Mesendoderm (in vitro differentiated cells): ENCODE data around the gene ACP4.

Source experiments
- DNase-seq: peaks from one replicate; pipeline ENCODE4 v3.0.0; 2013
- H2AK5ac ChIP-seq: 2 replicates; pipeline ENCODE4 v1.6.1; 2013; ENCODE audit warnings: low read length, inconsistent platforms
- H2BK120ac ChIP-seq: 2 replicates; pipeline ENCODE4 v1.6.1; 2013; ENCODE audit warnings: low read depth, mild to moderate bottlenecking, low read length, moderate library complexity, mixed read lengths
- H2BK15ac ChIP-seq: replicated peaks from 2 replicates; pipeline ENCODE4 v1.6.1; 2013; ENCODE audit warnings: low read depth, mild to moderate bottlenecking, moderate library complexity
- H2BK5ac ChIP-seq: 2 replicates; pipeline ENCODE4 v1.6.1; 2013; ENCODE audit warnings: low read length, inconsistent platforms
- H3K18ac ChIP-seq: 2 replicates; pipeline ENCODE4 v1.6.1; 2013; ENCODE audit warnings: mild to moderate bottlenecking, low read length, mixed read lengths
- H3K23ac ChIP-seq: one replicate; pipeline ENCODE4 v1.6.1; 2013; ENCODE audit warnings: low read length
- H3K27ac ChIP-seq: 2 replicates; pipeline ENCODE4 v1.5.1; 2013; ENCODE audit warnings: low read depth, mild to moderate bottlenecking, inconsistent platforms, low read length, moderate library complexity
- H3K27me3 ChIP-seq: 2 replicates; pipeline ENCODE4 v1.6.1; 2013; ENCODE audit warnings: low read length, control low read depth, mild to moderate bottlenecking, inconsistent platforms; ENCODE audit not compliant: insufficient read depth, poor library complexity
- H3K36me3 ChIP-seq: 2 replicates; pipeline ENCODE4 v1.6.1; 2013; ENCODE audit warnings: low read length, inconsistent platforms; ENCODE audit not compliant: control insufficient read depth, insufficient read depth
- H3K4ac ChIP-seq: one replicate; pipeline ENCODE4 v1.6.1; 2013; ENCODE audit warnings: low read depth, mild to moderate bottlenecking, low read length, moderate library complexity
- H3K4me1 ChIP-seq: 2 replicates; pipeline ENCODE4 v1.6.1; 2013; ENCODE audit warnings: low read depth, low read length, inconsistent platforms; ENCODE audit not compliant: control insufficient read depth
- H3K4me2 ChIP-seq: 2 replicates; pipeline ENCODE4 v1.6.1; 2013; ENCODE audit warnings: low read length
- H3K4me3 ChIP-seq: 2 replicates; pipeline ENCODE4 v1.5.1; 2013; ENCODE audit warnings: mild to moderate bottlenecking, low read length
- H3K56ac ChIP-seq: one replicate; pipeline ENCODE4 v1.6.1; 2013; ENCODE audit warnings: low read length
- H3K79me1 ChIP-seq: 2 replicates; pipeline ENCODE4 v1.6.1; 2013; ENCODE audit warnings: low read length, inconsistent platforms
- H3K79me2 ChIP-seq: 2 replicates; pipeline ENCODE4 v1.6.1; 2013; ENCODE audit warnings: mild to moderate bottlenecking, low read length; ENCODE audit not compliant: control insufficient read depth, insufficient read depth
- H3K9ac ChIP-seq: 2 replicates; pipeline ENCODE4 v1.6.1; 2013; ENCODE audit warnings: low read length, inconsistent platforms
- H4K5ac ChIP-seq: one replicate; pipeline ENCODE4 v1.6.1; 2013; ENCODE audit warnings: low read length
- H4K8ac ChIP-seq: one replicate; pipeline ENCODE4 v1.6.1; 2013; ENCODE audit warnings: low read depth, mild to moderate bottlenecking, control low read depth, low read length, moderate library complexity
- WGBS: extraction: QIAGEN DNeasy Blood & Tissue Kit; methylation state at CpG from one replicate; pipeline ENCODE4 v1.1.7; 2013; ENCODE audit warnings: low lambda C conversion rate, missing lambda C conversion rate; ENCODE audit not compliant: insufficient coverage; ENCODE audit errors: extremely low coverage; 5-methylcytosine and 5-hydroxymethylcytosine counted together

The ACP4 gene

DNA sequence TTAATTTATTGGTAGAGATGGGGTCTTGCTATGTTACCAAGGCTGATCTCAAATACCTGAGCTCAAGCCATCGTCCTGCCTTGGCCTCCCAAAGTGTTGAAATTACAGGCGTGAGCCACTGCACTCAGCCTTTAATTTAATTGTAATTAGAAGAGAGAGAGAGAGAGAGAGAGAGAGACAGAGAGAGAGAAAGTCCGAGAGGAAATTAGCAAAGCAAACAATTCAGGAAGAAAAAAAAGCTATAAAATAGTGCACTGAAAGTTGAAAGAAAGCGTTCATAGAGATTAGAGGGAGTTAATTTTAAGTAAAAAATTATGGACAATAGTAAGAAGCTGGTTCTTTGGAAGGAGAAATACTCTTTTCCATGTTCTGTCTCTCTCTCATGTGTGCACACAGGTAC is 13.0 kb upstream of the ACP4 start:
- Histone ChIP-seq H3K56ac (no peak overlapping the region), H3K79me2 (no peaks in the 10 kb centered on the region), H4K5ac (no peak overlapping the region), H3K27me3 (peaks cover 5% of the 10 kb centered on the region), H3K4me3 (no peak overlapping the region), H3K23ac (no peak overlapping the region), H3K18ac (no peak overlapping the region), H3K79me1 (no peaks in the 10 kb centered on the region), H2AK5ac (no peak overlapping the region), H3K36me3 (no peaks in the 10 kb centered on the region), H2BK15ac (no peak overlapping the region), H3K4me2 (no peak overlapping the region), H3K4ac (no peak overlapping the region), H4K8ac (no peak overlapping the region), H2BK5ac (no peak overlapping the region), H3K4me1 (no peaks in the 10 kb centered on the region), H3K27ac (no peak overlapping the region), H3K9ac (no peak overlapping the region), H2BK120ac (no peak overlapping the region)
- WGBS = no CpG with 5 or more reads among the region's 4 CpGs
- DNase-seq = no peak

DNA sequence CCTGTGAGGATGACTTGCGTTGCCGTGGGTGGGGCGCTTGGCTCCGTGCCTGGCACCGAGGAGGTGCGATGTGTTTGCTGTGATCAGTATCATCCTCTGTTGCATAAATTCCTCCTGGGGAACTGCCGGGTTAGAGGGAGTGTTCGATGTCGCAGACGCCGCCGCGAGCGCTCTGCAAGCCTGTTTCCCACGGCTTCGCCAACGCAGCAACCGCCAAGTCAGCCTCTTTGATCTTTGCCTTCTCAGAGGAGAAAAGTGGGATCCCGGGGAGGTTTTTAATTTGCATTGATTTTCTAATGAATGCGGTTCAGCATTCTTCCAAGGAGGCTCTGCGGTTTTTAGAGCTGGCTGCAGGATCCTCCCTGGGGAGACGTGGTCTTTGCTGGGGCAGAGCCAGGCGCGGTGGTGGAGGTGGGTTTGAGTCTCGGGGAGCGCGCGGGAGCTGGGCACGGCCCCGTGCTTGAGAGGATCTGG is 12.3 kb upstream of the ACP4 start:
- H3K4ac ChIP-seq = no peak overlapping the region
- peak overlapping the region; percentile 80 for H3K23ac ChIP-seq
- DNase-seq = peak; percentile 81
- H4K8ac ChIP-seq = no peak overlapping the region
- no peak overlapping the region for H3K18ac ChIP-seq
- no peak overlapping the region for H4K5ac ChIP-seq
- WGBS = no CpG with 5 or more reads among the region's 30 CpGs
- no peaks in the 10 kb centered on the region for H3K79me2 ChIP-seq
- H3K4me3 ChIP-seq = no peak overlapping the region
- H2BK5ac ChIP-seq = no peak overlapping the region
- no peaks in the 10 kb centered on the region for H3K79me1 ChIP-seq
- H3K9ac ChIP-seq = no peak overlapping the region
- H2AK5ac ChIP-seq = no peak overlapping the region
- no peak overlapping the region for H2BK120ac ChIP-seq
- no peak overlapping the region for H2BK15ac ChIP-seq
- H3K4me2 ChIP-seq = no peak overlapping the region
- H3K27ac ChIP-seq = no peak overlapping the region
- peak overlapping the region; percentile 15 for H3K56ac ChIP-seq
- H3K36me3 ChIP-seq = no peaks in the 10 kb centered on the region
- H3K4me1 ChIP-seq = no peaks in the 10 kb centered on the region
- peaks cover 5% of the 10 kb centered on the region for H3K27me3 ChIP-seq

DNA sequence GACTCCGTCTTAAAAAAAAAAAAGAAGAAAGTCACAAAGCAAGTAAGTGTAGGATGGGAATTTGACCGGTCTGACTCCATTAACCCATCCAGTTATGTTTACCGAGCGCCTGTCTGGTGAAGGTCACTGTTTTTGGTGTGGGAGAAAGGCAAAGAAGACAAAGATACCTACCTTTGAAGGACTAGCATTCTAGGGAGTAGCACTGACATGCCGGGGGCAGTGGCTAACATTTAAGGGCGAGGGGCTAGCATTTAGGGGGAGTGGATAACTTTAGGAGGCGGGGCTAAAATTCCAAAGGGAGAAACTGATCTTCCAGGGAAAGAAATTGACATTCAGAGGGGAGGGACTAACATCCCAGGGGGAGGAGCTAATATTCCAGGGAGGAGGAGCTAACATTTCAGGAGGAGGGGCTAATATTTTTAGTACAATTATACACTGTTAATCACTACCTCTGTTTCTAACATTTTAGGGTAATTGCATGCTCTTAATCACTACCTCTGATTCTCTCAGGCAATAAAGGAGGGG is 11.2 kb upstream of the ACP4 start:
- WGBS = no CpG with 5 or more reads among the region's 7 CpGs
- no peak overlapping the region for H2BK15ac ChIP-seq
- no peaks in the 10 kb centered on the region for H3K36me3 ChIP-seq

DNA sequence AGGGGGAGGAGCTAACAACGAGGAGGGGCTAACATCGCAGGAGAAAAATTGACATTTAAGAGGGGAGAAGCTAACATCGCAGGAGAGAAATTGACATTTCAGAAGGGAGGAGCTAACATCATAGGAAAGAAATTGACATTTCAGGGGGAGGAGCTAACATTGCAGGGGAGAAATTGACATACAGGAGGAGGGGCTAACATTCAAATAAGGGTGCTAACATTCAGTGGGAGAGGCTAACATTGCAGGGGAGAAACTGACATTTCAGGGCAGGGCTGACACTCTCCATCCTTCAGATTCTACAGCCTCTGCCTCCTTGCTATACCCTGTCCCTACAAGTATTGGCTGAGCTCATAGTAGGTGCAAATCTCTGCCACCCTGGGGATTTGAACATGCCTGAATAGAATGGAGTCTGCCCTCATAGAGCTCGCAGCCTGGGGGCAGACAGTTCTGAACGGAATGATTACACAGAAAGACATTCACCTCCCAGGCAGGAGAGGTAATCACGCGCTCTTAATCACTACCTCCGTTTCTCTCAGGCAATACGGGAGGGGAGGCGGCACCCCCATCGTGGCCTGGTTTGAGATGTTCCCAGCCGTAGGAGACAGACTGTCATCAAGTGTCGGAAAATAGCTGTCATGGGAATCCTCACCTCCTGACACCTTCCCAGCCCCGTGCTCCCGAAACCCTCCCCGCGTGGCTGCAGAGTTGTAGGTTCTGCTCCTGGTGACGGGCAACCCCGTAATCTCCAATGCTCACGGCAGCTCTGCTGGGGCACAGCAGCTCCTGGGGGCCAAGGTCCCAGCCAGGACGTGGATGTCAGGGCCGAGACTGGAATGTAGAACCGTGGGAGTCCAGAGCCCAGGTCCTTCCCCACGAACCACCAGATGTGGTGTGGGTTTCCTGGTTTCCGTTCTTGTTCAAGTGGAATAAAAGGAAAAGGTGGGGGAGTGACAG is 10.4 kb upstream of the ACP4 start:
- WGBS = no CpG with 5 or more reads among the region's 25 CpGs

More for the DNA sequence above, 11.2 kb upstream of the ACP4 start:
- Histone ChIP-seq H3K9ac (no peak overlapping the region), H2BK120ac (no peak overlapping the region), H3K27ac (no peak overlapping the region), H4K5ac (no peak overlapping the region), H4K8ac (no peak overlapping the region), H3K79me1 (no peaks in the 10 kb centered on the region), H3K4me2 (no peak overlapping the region), H3K27me3 (peaks cover 5% of the 10 kb centered on the region), H3K4ac (no peak overlapping the region), H3K4me3 (no peak overlapping the region), H3K4me1 (no peaks in the 10 kb centered on the region), H3K18ac (no peak overlapping the region), H3K56ac (no peak overlapping the region), H2AK5ac (no peak overlapping the region), H2BK5ac (no peak overlapping the region), H3K79me2 (no peaks in the 10 kb centered on the region), H3K23ac (no peak overlapping the region)
- no peak for DNase-seq

DNA sequence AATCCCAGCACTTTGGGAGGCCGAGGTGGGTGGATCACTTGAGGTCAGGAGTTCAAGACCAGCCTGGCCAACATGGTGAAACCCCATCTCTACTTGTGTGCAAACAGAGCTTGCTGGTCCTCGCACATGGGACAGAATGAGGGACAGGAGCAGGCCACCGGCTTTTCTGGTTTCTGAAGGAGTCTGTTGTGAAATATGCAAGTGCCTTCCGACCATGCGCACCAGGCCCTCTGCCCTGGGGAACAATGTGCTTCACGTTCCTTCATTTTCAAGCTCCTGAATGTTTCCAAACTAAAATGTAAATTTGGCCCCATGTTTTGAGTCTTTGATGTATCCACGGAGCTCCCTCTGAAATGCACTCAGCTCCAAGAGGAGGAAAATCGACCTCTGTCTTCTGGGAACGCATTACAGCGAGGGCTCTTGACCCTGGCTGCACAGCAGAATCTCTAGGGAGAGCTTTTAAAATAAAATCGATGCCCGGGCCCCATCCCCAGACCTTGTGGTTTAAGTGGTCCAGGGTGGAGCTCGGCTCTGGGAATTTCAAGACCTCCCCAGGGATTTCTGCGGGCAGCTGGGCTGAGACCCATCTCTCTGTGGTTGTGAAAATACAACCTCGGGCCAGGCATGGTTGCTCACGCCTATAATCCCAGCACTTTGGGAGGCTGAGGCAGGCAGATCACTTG is 9.3 kb upstream of the ACP4 start:
- H2BK5ac ChIP-seq = no peak overlapping the region
- H4K8ac ChIP-seq = no peak overlapping the region
- no peak overlapping the region for H3K4me2 ChIP-seq
- H3K27me3 ChIP-seq = peaks cover 5% of the 10 kb centered on the region
- no peak overlapping the region for H4K5ac ChIP-seq
- no peak overlapping the region for H2BK15ac ChIP-seq
- WGBS = no CpG with 5 or more reads among the region's 16 CpGs
- DNase-seq = no peak
- no peak overlapping the region for H3K27ac ChIP-seq
- no peaks in the 10 kb centered on the region for H3K79me1 ChIP-seq
- no peak overlapping the region for H3K23ac ChIP-seq
- H3K4ac ChIP-seq = no peak overlapping the region
- H3K4me1 ChIP-seq = no peaks in the 10 kb centered on the region
- no peak overlapping the region for H3K4me3 ChIP-seq
- H3K56ac ChIP-seq = no peak overlapping the region
- no peak overlapping the region for H3K9ac ChIP-seq
- no peak overlapping the region for H3K18ac ChIP-seq
- no peak overlapping the region for H2BK120ac ChIP-seq
- no peak overlapping the region for H2AK5ac ChIP-seq
- no peaks in the 10 kb centered on the region for H3K36me3 ChIP-seq
- no peaks in the 10 kb centered on the region for H3K79me2 ChIP-seq

More for the DNA sequence above, 10.4 kb upstream of the ACP4 start:
- no peak overlapping the region for H2BK5ac ChIP-seq
- peak; percentile 59 for DNase-seq
- no peaks in the 10 kb centered on the region for H3K79me2 ChIP-seq
- no peaks in the 10 kb centered on the region for H3K4me1 ChIP-seq
- no peaks in the 10 kb centered on the region for H3K36me3 ChIP-seq
- no peak overlapping the region for H3K18ac ChIP-seq
- no peak overlapping the region for H3K4me3 ChIP-seq
- no peak overlapping the region for H4K8ac ChIP-seq
- no peak overlapping the region for H3K4ac ChIP-seq
- H3K56ac ChIP-seq = no peak overlapping the region
- H3K23ac ChIP-seq = no peak overlapping the region
- peaks cover 5% of the 10 kb centered on the region for H3K27me3 ChIP-seq
- H3K27ac ChIP-seq = no peak overlapping the region
- H2AK5ac ChIP-seq = no peak overlapping the region
- H2BK15ac ChIP-seq = no peak overlapping the region
- no peaks in the 10 kb centered on the region for H3K79me1 ChIP-seq
- H3K9ac ChIP-seq = no peak overlapping the region
- H3K4me2 ChIP-seq = no peak overlapping the region
- H4K5ac ChIP-seq = no peak overlapping the region
- no peak overlapping the region for H2BK120ac ChIP-seq
